ENCODE data around the gene ZDHHC21. TPM values are rescaled to one million over a fixed set of nuclear protein-coding genes. Genes with fewer than 3 reads are reported as not detected.

Gene ZDHHC21
- total and polyA plus RNA-seq, 2 experiments from 2014 or later: 3.3 to 5.9 TPM

GRCh38 chr9:14574173-14574572 is 119.1 kb downstream of the ZDHHC21 start:
- no peaks in the 10 kb centered on the region for H3K36me3 ChIP-seq (ENCODE audit: low read depth)
- no peaks in the 10 kb centered on the region for H3F3A ChIP-seq (ENCODE audit: insufficient read depth)
- no peak for DNase-seq
- H3K9ac ChIP-seq: no peak overlapping the region
- no peaks in the 10 kb centered on the region for H3K79me2 ChIP-seq (ENCODE audit: insufficient read depth)
- H3K9me2 ChIP-seq (ENCODE audit: insufficient read depth): no peaks in the 10 kb centered on the region
- H3K27ac ChIP-seq: no peak overlapping the region
- no peaks in the 10 kb centered on the region for H3K27me3 ChIP-seq (replicated peaks; ENCODE audit: insufficient read depth)
- H4K20me1 ChIP-seq (ENCODE audit: insufficient read depth): no peaks in the 10 kb centered on the region
- no peak for TF ChIP-seq EZH2phosphoT487 (IDR thresholded peaks at IDR 0.05; ENCODE audit: insufficient read depth, low read depth)
- TF ChIP-seq EZH2 (IDR thresholded peaks at IDR 0.05; ENCODE audit: insufficient read depth, poor library complexity, severe bottlenecking): no peak
- no peaks in the 10 kb centered on the region for H3K9me3 ChIP-seq (ENCODE audit: low read depth)
- H2AFZ ChIP-seq: no peak overlapping the region
- in situ Hi-C loops (cut with MboI): no loop called here
- WGBS, 2 experiments (ENCODE audit: low coverage in 1 of 2, low lambda C conversion rate in 2 of 2, missing lambda C conversion rate in 2 of 2): 19 to 27% methylated on average over 1 of the region's 1 CpG
- no peaks in the 10 kb centered on the region for H3K4me1 ChIP-seq (ENCODE audit: insufficient read depth)
- no peak overlapping the region for H3K4me2 ChIP-seq (ENCODE audit: unreplicated experiment)
- no peak overlapping the region for H3K4me3 ChIP-seq

GRCh38 chr9:14573319-14573718 is 119.9 kb downstream of the ZDHHC21 start:
- TF ChIP-seq EZH2 (IDR thresholded peaks at IDR 0.05; ENCODE audit: insufficient read depth, poor library complexity, severe bottlenecking) (no peak), EZH2phosphoT487 (IDR thresholded peaks at IDR 0.05; ENCODE audit: insufficient read depth, low read depth) (no peak)
- Histone ChIP-seq H4K20me1 (ENCODE audit: insufficient read depth) (no peaks in the 10 kb centered on the region), H3K4me2 (ENCODE audit: unreplicated experiment) (no peak overlapping the region), H3K4me1 (ENCODE audit: insufficient read depth) (no peaks in the 10 kb centered on the region), H3K9me2 (ENCODE audit: insufficient read depth) (no peaks in the 10 kb centered on the region), H2AFZ (no peak overlapping the region), H3K27ac (no peak overlapping the region), H3K36me3 (ENCODE audit: low read depth) (no peaks in the 10 kb centered on the region), H3K79me2 (ENCODE audit: insufficient read depth) (no peaks in the 10 kb centered on the region), H3K9me3 (ENCODE audit: low read depth) (no peaks in the 10 kb centered on the region), H3K27me3 (replicated peaks; ENCODE audit: insufficient read depth) (no peaks in the 10 kb centered on the region), H3K4me3 (no peak overlapping the region), H3F3A (ENCODE audit: insufficient read depth) (no peaks in the 10 kb centered on the region), H3K9ac (no peak overlapping the region)
- no peak for DNase-seq
- in situ Hi-C loops (cut with MboI): no loop called here
- 80 to 87% methylated on average over 4 of the region's 4 CpGs for WGBS, 2 experiments (ENCODE audit: low coverage in 1 of 2, low lambda C conversion rate in 2 of 2, missing lambda C conversion rate in 2 of 2)

- Histone ChIP-seq H3K36me3 (ENCODE audit: low read depth) (no peaks in the 10 kb centered on the region), H2AFZ (no peak overlapping the region), H3K4me1 (ENCODE audit: insufficient read depth) (no peaks in the 10 kb centered on the region), H3K79me2 (ENCODE audit: insufficient read depth) (no peaks in the 10 kb centered on the region), H3K4me3 (no peak overlapping the region), H3F3A (ENCODE audit: insufficient read depth) (no peaks in the 10 kb centered on the region), H3K4me2 (ENCODE audit: unreplicated experiment) (no peak overlapping the region), H3K27ac (no peak overlapping the region), H3K9me2 (ENCODE audit: insufficient read depth) (no peaks in the 10 kb centered on the region), H3K27me3 (replicated peaks; ENCODE audit: insufficient read depth) (no peaks in the 10 kb centered on the region), H4K20me1 (ENCODE audit: insufficient read depth) (no peaks in the 10 kb centered on the region), H3K9me3 (ENCODE audit: low read depth) (no peaks in the 10 kb centered on the region), H3K9ac (no peak overlapping the region)
- TF ChIP-seq EZH2phosphoT487 (IDR thresholded peaks at IDR 0.05; ENCODE audit: insufficient read depth, low read depth) (no peak), EZH2 (IDR thresholded peaks at IDR 0.05; ENCODE audit: insufficient read depth, poor library complexity, severe bottlenecking) (no peak)
- in situ Hi-C loops (cut with MboI): no loop called here
- WGBS, 2 experiments (ENCODE audit: low coverage in 1 of 2, low lambda C conversion rate in 2 of 2, missing lambda C conversion rate in 2 of 2): 37 to 42% methylated on average over 4 of the region's 4 CpGs
- no peak for DNase-seq
These were observed 127.7 kb downstream of the ZDHHC21 start for GRCh38 chr9:14565352-14566016.

- H3K4me2 ChIP-seq (ENCODE audit: unreplicated experiment): no peak overlapping the region
- H3K27me3 ChIP-seq (replicated peaks; ENCODE audit: insufficient read depth): no peaks in the 10 kb centered on the region
- no peak for DNase-seq
- no peak overlapping the region for H3K4me3 ChIP-seq
- no peaks in the 10 kb centered on the region for H3K4me1 ChIP-seq (ENCODE audit: insufficient read depth)
- no peak overlapping the region for H2AFZ ChIP-seq
- in situ Hi-C loops (cut with MboI): no loop called here
- TF ChIP-seq EZH2phosphoT487 (IDR thresholded peaks at IDR 0.05; ENCODE audit: insufficient read depth, low read depth) (no peak), EZH2 (IDR thresholded peaks at IDR 0.05; ENCODE audit: insufficient read depth, poor library complexity, severe bottlenecking) (no peak)
- H3K9ac ChIP-seq: no peak overlapping the region
- no peaks in the 10 kb centered on the region for H4K20me1 ChIP-seq (ENCODE audit: insufficient read depth)
- H3K36me3 ChIP-seq (ENCODE audit: low read depth): no peaks in the 10 kb centered on the region
- no peaks in the 10 kb centered on the region for H3K9me2 ChIP-seq (ENCODE audit: insufficient read depth)
- H3K9me3 ChIP-seq (ENCODE audit: low read depth): no peaks in the 10 kb centered on the region
- H3K27ac ChIP-seq: no peak overlapping the region
- no peaks in the 10 kb centered on the region for H3F3A ChIP-seq (ENCODE audit: insufficient read depth)
- no peaks in the 10 kb centered on the region for H3K79me2 ChIP-seq (ENCODE audit: insufficient read depth)
- 56% methylated on average over 9 of the region's 9 CpGs for WGBS, 2 experiments (ENCODE audit: low coverage in 1 of 2, low lambda C conversion rate in 2 of 2, missing lambda C conversion rate in 2 of 2)
These were observed 129.2 kb downstream of the ZDHHC21 start for GRCh38 chr9:14563902-14564624.
